Breast epithelium (tissue), 4 donors: ENCODE measurements around the gene GRHL1. TPM values are rescaled to one million over a fixed set of nuclear protein-coding genes. Genes with fewer than 3 reads are reported as not detected.

Experiments
- DNase-seq, 2 donors: peaks; one replicate each; pipeline ENCODE4 v3.0.0-alpha.2; 2019; ENCODE audit warnings: low spot score in 2 of 2
- H3K27ac ChIP-seq, 2 donors: fragments of 200-600 bp; sonication (generic) in 1 of 2; one replicate each; pipeline ENCODE4 v1.5.1; 2016 to 2019; ENCODE audit warnings: mild to moderate bottlenecking in 1 of 2
- H3K27me3 ChIP-seq, 2 donors: fragments of 200-600 bp; sonication (generic) in 1 of 2; one replicate each; pipeline versions ENCODE4 v1.5.1 to v1.6.0; 2017 to 2019; ENCODE audit warnings: control low read depth in 1 of 2, mild to moderate bottlenecking in 1 of 2
- H3K36me3 ChIP-seq: fragments of 200-600 bp; one replicate; pipeline ENCODE4 v1.5.1; 2019
- H3K4me1 ChIP-seq, 2 donors: fragments of 200-600 bp; sonication (generic); one replicate each; pipeline ENCODE4 v1.5.1; 2016 to 2019; ENCODE audit warnings: control low read depth in 1 of 2
- H3K4me3 ChIP-seq, 3 donors: fragments of 200-600 bp; sonication (generic); 1 replicate in 2 of 3; 2 replicates in 1 of 3; pipeline ENCODE4 v1.5.1; 2016 to 2019; ENCODE audit warnings: mild to moderate bottlenecking in 3 of 3, moderate library complexity in 2 of 3
- H3K9me3 ChIP-seq, 2 donors: fragments of 200-600 bp; sonication (generic) in 1 of 2; one replicate each; pipeline ENCODE4 v1.5.1; 2016 to 2019; ENCODE audit warnings: control low read depth in 1 of 2
- POLR2A ChIP-seq: fragments of 450-650 bp; IDR thresholded peaks from one replicate; pipeline ENCODE4 v1.6.1; 2016; ENCODE audit warnings: antibody characterized with exemption, mild to moderate bottlenecking, moderate library complexity
- POLR2AphosphoS5 ChIP-seq, 3 donors: sonication (generic); formaldehyde crosslinking; IDR thresholded peaks; one replicate each; pipeline ENCODE4 v1.6.1; 2017; ENCODE audit warnings: antibody characterized with exemption in 3 of 3
- intact Hi-C: fragments of 100-400 bp; cut with DNase I; formaldehyde crosslinking; loops from one replicate; pipeline ENCODE4 v1.15.1; 2023; ENCODE audit warnings: low total_unique reads
- total RNA-seq, 3 donors: library from RNA; depleted of rRNA; stranded (reverse); fragments of >200 nt; gene quantifications; one replicate each; pipeline ENCODE4 v1.1.0, GENCODE V29; 2016
- TF ChIP-seq, protein P1 (sequence below), 3 donors: fragments of 450-650 bp; IDR thresholded peaks; one replicate each; pipeline ENCODE4 v1.5.1; 2016 to 2017; ENCODE audit warnings: antibody characterized with exemption in 3 of 3, mild to moderate bottlenecking in 3 of 3, moderate library complexity in 3 of 3

Gene GRHL1
- total RNA-seq, 3 donors from 2014 or later, result 2.1 to 86.3 (median 40.0) TPM

DNA sequence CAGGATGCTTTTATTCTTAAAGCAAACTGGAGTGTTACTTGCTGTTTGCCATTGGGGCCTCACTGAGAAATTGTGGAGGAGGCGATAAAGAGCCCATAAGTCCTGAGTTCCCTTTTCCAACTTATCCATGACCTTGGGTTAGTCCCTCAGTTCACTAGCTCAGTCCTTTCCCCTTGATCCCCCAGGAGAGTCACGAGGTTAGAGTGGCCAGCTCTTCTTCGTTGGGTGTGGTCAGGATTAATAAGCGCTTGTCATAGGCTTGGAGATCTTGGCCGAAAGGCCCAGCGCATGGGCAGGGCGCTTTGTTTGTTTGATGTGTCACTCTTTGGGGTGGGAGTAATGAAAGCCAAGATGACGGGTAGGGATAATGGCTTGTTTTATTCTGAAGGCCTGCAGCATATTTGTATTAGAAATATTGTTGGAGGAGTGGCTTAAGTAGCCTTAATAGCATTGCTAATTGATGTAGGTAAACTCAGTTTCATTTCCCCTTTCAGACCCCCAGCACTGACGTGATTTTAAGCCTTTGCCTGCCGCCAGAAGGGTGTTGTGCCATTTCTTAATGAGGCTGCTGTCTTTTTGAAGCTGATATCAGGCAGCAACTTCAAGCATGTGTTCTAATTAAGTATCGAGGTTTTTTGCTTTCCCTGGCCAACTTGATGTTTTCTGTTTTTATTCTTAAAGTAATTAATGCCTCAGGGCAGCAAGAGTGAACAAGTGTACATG, 15.7 kb downstream of the GRHL1 start:
- H3K27me3 ChIP-seq, result no peaks in the 10 kb centered on the region
- no peaks in the 10 kb centered on the region for H3K36me3 ChIP-seq
- H3K4me1 ChIP-seq, result peaks cover 0 to 8% of the 10 kb centered on the region in 2 donors
- no peak overlapping the region for H3K4me3 ChIP-seq
- no peaks in the 10 kb centered on the region for H3K9me3 ChIP-seq
- H3K27ac ChIP-seq, result peak overlapping the region; percentile 20 to 56
- intact Hi-C loops, result no loop called here
- TF ChIP-seq POLR2AphosphoS5 (IDR thresholded peaks at IDR 0.05) (no peak), POLR2A (no peak)
- TF ChIP-seq, protein P1, sequence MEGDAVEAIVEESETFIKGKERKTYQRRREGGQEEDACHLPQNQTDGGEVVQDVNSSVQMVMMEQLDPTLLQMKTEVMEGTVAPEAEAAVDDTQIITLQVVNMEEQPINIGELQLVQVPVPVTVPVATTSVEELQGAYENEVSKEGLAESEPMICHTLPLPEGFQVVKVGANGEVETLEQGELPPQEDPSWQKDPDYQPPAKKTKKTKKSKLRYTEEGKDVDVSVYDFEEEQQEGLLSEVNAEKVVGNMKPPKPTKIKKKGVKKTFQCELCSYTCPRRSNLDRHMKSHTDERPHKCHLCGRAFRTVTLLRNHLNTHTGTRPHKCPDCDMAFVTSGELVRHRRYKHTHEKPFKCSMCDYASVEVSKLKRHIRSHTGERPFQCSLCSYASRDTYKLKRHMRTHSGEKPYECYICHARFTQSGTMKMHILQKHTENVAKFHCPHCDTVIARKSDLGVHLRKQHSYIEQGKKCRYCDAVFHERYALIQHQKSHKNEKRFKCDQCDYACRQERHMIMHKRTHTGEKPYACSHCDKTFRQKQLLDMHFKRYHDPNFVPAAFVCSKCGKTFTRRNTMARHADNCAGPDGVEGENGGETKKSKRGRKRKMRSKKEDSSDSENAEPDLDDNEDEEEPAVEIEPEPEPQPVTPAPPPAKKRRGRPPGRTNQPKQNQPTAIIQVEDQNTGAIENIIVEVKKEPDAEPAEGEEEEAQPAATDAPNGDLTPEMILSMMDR (IDR thresholded peaks at IDR 0.05), result no peak
- DNase-seq, result no peak

DNA sequence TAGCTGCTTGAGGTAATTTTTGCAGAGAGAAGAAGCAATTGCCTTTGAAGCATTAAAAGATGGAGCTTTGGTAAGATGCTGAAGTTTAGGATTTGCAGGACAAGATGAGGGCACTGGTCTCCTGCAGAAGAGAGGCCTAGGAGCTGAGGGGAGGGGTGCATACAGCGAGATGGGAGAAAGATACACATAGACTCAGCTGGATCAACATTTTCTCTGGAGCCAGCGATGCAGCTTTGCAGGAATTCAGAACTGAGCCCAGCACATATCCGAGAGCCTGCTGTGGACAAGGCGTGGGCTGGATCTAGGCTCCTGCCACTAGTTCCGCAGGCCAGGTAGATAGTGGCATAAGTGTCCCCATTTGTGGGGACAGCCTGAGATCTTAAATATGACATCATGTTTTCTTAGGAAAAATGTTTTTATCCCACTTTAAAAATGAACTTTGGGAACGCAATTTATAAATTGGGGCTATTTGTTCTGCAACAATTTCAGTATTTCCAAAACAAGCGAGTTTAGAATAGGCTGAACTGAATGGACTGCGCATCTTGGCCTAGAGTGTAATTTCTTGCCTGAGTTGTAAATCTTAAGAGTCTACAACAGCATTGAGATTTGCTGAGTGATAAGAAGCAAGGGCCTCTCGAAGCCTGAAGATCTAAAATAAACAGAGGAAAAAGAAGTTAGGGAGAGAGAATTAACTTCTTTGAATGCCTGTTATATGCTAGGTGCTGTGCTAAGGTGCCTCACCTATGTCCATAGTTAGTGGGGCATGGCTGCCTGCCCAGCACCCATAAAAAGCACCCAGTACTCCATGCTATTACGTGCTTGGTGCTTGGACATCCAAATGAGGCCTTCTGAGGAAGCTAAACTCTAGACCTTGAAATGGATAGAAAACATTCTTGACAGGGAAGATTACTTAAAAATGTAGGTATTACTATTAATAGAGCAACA, 17.3 kb downstream of the GRHL1 start:
- no peaks in the 10 kb centered on the region for H3K27me3 ChIP-seq
- TF ChIP-seq POLR2A, result no peak
- no peak for TF ChIP-seq POLR2AphosphoS5 (IDR thresholded peaks at IDR 0.05)
- TF ChIP-seq, protein P1 (IDR thresholded peaks at IDR 0.05), result no peak
- H3K4me3 ChIP-seq, result no peak overlapping the region
- peaks cover 0 to 15% of the 10 kb centered on the region in 2 donors for H3K4me1 ChIP-seq
- DNase-seq, result no peak
- H3K9me3 ChIP-seq, result no peaks in the 10 kb centered on the region
- no peaks in the 10 kb centered on the region for H3K36me3 ChIP-seq
- intact Hi-C loops, result no loop called here
- H3K27ac ChIP-seq, result no peak overlapping the region

DNA sequence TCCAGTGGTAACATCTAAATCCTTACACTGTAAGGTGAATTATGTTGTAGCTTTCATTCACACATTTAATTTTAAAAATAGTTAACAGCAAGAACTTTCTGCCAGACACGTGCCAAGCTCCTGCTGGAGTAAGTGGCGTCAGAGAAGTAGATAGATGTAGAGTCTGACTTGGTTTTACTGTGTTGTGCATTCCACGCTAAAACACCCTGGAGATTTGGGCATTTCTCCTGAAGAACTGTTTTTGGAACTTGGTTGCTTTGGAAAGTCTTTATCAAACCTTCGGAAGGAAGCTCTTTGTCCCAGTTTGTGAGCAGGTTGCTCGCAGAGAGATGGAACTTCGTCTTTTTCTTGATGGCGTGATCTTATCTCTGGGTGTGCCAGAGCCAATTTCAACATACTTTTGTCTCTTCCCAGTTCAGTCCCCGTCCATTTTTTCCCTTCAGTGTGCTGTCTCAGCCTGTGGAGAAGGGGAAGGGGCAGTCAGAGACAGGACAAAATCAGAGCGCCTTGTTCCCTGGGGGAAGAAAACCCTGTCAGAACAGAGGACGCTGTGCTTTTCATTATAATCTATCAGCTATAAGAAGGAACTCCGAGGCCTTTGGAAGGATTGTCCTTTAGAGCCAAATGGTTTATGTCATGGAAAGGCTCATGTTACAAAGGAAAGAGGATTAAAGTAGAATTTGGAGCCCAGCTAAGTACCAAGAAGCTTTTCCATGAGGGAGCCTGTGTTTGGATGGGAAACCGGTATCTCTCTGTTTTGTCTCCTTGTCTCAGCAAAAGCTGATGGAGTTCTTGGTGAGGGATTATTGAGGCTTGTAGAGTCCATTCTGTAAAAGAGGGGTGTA, 18.9 kb downstream of the GRHL1 start:
- intact Hi-C loops, result no loop called here
- Histone ChIP-seq H3K27me3 (no peaks in the 10 kb centered on the region), H3K27ac (peak overlapping the region; percentile 64 to 86), H3K9me3 (no peaks in the 10 kb centered on the region), H3K4me3 (no peak overlapping the region), H3K36me3 (no peaks in the 10 kb centered on the region), H3K4me1 (peaks cover 0 to 15% of the 10 kb centered on the region in 2 donors)
- TF ChIP-seq, protein P1 (IDR thresholded peaks at IDR 0.05), result no peak
- TF ChIP-seq POLR2A (no peak), POLR2AphosphoS5 (IDR thresholded peaks at IDR 0.05) (no peak)
- no peak for DNase-seq

DNA sequence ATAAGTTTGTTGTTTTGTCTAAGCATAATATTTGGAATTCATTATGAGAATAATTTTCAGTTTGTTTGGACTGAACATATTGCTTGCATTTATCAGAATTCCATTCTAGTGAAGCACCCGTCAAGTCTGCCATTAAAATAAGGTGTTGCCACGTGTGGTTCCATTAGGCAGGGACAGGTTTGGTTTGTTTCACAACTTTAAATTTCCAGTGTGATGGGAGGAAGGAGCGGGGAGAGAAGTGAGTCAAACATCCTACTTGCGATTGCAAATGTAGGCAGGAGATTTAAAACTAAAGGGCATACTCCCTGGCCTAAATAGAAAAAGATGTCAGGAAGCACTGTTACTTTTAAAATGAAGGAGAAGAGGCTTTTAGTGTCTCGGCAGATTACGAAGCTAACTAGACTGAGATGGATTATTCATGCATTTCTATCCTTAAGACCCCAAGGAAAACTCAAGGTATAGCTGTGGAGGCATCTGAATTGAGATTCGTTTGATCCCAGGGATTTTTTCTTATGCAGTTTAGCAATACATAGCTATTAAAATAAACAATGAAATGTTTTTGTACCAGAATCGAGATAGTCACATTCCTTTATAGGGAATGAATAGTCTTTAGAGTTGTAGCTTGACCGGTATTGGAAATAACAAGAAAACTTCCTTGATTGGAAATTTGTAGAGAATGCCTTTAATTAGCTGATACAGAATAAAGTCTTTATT, 19.8 kb downstream of the GRHL1 start:
- intact Hi-C loops, result no loop called here

More for the DNA sequence above, 19.8 kb downstream of the GRHL1 start:
- Histone ChIP-seq H3K27me3 (no peaks in the 10 kb centered on the region), H3K36me3 (no peaks in the 10 kb centered on the region), H3K4me1 (peaks cover 3 to 15% of the 10 kb centered on the region in 2 donors), H3K4me3 (no peak overlapping the region), H3K9me3 (no peaks in the 10 kb centered on the region), H3K27ac (peak overlapping the region; percentile 64 to 86)
- DNase-seq, result no peak
- TF ChIP-seq POLR2AphosphoS5 (IDR thresholded peaks at IDR 0.05) (no peak), POLR2A (no peak)
- TF ChIP-seq, protein P1 (IDR thresholded peaks at IDR 0.05), result no peak
